Left ventricle myocardium superior (tissue), 1 donor: ENCODE measurements around the gene SLC41A1. TPM values are rescaled to one million over a fixed set of nuclear protein-coding genes. Genes with fewer than 3 reads are reported as not detected.
"Not testable (repeated sequence)": the region's sequence is repeated elsewhere in the genome, so short reads cannot be mapped to it uniquely, and the experiment has no call there.

Experiments used
- ATAC-seq: fragments of 200-7000 bp; cut with Tn5 transposase; one replicate; pipeline ENCODE4 v1.9.1; 2020; ENCODE audit warnings: mild to moderate bottlenecking, moderate library complexity
- DNase-seq: peaks from one replicate; pipeline ENCODE4 v3.0.0-alpha.2; 2020
- intact Hi-C: fragments of 100-400 bp; cut with micrococcal nuclease; formaldehyde crosslinking; loops from one replicate; pipeline ENCODE4 v1.11.0; 2022
- total RNA-seq: library from RNA; stranded (reverse); fragmentation: NEBNext Ultra II Directional; extraction: Animal tissue kit (Norgen Biotek cat#: 25700); gene quantifications from one replicate; pipeline ENCODE4 v1.2.1, GENCODE V29; 2021
- donor health status: DM: no; HTN: yes; CAD: no; lungs with severe emphysema.

The SLC41A1 gene
- total RNA-seq, 1 donor from 2014 or later, result 511 TPM

DNA sequence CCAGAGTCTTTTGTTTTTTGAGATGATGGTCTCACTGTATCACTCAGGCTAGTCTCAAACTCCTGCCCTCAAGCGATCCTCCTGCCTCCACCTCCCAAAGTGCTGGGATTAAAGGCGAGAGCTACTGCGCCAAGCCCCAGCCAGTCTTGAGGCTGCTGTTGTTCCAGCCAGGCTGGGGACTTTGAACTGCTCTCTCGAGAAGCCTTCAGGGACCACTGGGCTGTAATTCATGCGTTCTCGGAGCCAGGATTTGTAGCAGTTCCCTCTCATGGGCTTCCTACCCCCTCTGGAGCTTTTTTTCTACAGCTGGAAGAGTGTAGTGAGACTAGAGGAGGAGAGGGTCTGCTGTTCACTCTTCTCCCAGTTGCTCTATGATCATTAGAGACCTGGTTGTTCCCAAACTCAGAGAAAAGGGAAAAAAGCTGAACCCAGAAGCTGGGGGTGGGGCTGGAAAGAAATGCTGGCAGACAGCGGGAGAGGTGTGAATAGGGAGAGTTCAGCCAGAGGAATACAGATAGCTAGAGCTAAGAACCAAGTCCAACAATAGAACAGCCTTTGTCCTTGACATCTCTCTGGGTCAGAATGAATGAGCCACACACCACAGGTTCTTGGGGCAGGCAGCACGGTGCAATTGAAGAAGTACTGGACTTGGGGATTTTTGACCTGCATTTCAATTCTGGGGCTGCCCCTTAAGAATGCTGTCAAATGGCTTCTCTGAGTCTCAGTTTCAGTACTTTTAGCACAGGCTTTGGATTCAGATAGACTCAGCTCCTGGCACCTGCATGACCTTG is 13.2 kb upstream of the SLC41A1 start:
- DNase-seq (no peak), ATAC-seq (peak; percentile 96)
- intact Hi-C loops, result no loop called here

DNA sequence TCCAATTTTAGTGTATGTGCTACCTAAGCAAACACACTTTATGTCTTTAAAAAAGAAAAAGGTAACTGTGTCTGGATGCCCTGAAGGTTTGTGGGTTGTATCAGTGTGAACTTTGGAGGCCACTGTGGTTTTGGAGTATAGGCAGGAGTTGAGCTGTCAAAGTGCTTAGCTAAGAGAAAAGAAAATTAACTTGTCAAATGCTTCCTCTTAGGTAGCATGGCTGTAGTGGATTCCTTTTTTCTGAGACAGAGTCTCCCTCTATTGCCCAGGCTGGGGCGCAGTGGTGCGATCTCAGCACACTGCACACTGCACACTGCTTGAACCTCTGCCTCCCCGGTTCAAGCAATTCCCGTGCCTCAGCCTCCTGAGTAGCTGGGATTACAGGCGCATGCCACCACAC is 11.2 kb upstream of the SLC41A1 start:
- ATAC-seq, result no peak
- intact Hi-C loops, result no loop called here
- no peak for DNase-seq

DNA sequence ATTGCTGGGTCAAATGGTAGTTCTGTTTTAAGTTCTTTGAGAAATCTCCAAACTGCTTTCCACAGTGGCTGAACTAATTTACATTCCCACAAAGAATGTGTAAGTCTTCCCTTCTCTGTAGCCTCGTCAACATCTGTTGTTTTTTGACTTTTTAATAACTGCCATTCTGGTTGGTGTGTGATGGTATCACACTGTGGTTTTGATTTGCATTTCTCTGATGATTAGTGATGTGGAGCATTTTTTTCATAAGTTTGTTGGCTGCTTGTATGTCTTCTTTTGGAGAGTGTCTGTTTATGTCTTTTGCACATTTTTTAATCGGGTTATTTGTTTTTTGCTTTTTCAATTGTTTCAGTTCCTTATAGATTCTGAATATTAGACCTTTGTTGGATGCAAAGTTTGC is 10.3 kb upstream of the SLC41A1 start:
- DNase-seq, ATAC-seq, intact Hi-C loops: not testable (repeated sequence)

DNA sequence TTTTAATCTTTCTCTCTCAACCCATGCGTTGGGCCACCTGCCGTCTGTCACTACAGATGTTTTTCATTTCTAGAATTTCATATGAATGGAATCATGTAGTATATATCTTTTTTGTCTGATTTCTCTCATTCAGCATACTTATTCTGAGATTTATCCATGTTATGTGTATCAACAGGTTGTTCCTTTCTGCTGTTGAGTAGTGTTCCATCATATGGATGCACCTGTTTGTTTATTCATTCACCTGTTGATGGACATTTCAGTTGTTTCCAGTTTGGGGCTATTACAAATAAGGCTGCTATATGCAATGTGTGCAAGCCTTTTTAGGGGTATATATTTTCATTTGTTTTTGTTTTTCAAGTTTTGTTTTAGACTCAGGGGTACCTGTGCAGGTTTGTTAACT is 9.4 kb upstream of the SLC41A1 start:
- DNase-seq, result no peak
- ATAC-seq, result no peak
- intact Hi-C loops, result no loop called here

DNA sequence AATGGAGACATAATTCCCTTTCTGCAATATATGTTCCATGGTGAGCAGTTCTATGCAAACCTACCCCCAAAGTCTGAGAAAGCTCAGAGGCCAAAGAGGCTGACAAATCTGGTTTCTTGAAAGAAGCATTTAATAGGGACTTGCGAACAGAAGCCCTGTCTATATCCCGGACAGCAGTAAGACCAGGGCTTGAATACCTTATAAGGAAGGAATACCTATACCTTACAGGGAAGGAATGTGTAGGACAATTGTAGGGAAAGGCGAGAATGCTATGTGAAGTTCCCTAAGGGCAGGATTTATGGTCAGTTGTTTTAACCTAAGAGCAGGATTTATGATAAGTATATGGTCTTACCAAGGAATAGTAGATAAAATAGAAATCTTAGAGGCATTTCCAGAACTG is 5.0 kb upstream of the SLC41A1 start:
- intact Hi-C loops, result no loop called here
- ATAC-seq (no peak), DNase-seq (no peak)

DNA sequence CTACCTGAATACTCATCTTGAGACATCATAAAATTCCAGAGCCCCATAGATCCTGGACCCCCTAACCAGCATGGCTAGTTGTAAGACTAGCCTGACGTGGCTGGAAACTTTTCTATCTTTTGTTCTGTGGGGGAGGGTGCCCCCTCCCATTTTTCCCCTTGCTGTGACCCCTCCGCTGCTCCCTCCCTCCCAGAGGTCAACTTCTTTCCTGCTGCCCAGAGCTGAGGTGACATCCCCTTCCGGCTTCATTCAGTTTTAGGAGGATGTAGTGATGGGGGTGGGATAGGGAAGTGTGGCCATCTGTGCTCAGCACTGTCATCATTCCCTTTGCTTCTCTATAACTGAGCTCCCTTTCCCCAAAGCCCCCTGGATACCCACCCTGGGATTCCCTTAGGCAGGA is 4.4 kb upstream of the SLC41A1 start:
- intact Hi-C loops, result no loop called here
- ATAC-seq, result no peak
- no peak for DNase-seq

DNA sequence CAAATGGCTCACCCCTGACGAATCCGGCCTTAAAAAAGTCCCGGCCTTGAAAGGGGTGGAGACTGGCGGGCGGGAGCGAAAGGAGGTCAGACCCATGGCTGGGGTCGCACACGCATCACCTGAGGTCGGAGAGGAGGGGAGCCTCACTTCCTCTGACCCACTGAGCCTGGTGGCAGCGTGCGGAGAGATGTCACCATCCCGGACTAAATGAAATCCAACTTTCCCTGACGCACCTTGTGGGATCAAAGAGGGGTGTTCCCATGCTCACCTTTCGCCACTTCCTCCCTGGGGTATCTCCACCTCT is 709 bp upstream of the SLC41A1 start:
- ATAC-seq (no peak), DNase-seq (no peak)
- intact Hi-C loops, result no loop called here

DNA sequence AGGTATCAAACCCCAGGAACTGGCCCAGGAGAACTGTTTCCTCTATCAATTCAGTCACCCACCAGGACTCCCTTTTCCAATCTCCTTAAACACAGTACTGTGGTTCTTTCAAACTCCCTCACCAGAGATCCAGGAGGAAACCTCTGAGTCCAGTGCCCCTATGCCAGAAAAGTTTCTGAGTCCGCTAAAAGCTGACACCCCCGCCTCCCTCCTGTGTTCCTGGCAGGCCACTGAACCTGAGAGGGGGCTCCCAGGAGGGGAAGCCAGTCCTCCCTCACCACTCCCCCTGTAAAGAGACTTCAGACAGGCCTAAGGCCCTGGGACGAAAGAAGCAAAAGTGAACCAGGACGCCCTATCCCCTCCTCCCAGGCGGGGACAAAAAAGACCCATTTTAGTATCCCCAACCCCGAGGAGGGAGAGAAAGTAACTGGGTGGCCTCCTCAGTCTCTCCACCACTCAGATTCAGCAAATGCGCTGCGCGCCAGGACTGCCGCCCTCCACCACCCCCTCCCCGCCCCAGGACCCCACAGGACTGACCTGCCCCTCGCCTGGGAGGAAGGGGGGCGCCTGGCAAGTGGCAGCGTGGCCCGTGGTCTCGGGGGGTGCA is 624 bp downstream of the SLC41A1 start:
- intact Hi-C loops, result no loop called here
- DNase-seq, result peak; percentile 47

DNA sequence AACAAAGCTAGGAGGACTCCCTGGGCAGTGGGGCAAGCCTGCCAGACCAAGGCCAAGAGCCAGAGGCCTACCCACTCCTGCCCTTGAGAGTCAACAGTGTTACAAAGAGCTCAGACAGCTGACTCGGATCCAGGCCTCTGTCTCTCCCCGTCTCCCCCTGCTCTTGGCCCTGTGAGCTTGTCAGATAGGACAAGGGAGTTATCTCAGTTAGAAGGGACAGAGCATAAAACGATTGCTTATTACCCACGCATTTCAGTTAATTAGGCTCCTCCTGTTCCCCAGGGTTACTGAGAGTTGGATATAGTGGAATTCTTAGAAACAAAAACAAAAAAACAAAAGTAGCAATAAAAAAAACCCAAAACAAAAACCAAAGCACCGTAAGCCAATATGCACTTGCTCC is 1.3 kb downstream of the SLC41A1 start:
- ATAC-seq (peak; percentile 65), DNase-seq (peak; percentile 78)
- intact Hi-C loops, result no loop called here

More for the DNA sequence above, 624 bp downstream of the SLC41A1 start:
- peak; percentile 30 for ATAC-seq

DNA sequence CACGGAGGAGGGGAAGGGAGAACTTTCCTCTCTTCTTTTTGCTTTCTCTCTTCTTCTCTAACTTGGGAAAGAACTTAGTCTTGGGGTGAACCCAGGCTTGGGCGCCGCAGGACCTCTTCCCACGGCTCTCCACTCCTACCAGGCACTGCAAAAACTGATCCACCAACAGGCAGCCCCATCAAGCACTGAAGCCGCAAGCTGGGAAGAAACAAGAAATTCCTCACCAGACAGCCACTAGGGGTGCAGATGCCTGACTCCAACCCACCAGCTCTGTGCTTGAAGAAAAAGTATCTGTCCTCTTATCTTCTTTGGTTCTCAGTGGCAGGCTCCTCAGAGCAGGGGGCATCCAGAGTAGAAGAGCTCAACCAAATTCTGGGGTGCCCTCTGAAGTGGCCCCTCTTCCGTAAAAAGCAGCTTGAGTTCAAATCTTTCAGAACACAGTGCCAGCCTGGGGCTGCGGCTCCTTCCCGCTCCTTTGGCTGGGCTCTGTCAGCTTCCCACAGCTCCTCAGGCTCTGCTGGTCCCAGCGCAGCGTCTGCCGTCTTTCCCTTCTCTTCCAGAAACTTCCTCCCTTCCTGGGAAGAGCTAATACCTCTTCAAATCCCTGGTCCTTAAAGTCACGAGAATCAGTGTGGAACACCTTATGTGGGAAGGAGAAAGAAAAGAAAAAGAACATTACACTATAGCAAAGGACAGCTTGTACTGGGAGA is 2.4 kb downstream of the SLC41A1 start:
- no peak for ATAC-seq
- intact Hi-C loops, result no loop called here
- DNase-seq, result no peak

DNA sequence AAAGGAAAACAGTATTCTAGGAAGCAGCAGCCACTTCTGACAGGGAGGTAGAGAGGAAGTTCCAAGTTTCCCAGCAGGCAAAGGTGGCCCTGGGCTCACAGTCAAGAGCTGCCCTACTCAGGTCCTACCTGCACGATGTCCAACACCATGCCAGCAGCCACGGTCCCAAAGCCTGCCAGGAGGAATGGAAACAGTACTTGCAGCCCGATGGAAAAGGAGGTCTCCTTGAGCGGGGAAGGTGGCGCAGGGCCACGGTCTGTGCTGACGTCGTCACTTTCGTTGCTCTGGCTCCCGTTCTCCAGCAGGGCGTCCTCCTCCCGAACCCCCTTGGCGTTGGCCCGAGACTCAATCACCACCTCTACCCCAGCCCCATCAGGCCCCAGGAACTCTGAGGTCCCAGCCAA is 3.1 kb downstream of the SLC41A1 start:
- peak; percentile 0 for ATAC-seq
- peak; percentile 66 for DNase-seq
- intact Hi-C loops, result no loop called here

DNA sequence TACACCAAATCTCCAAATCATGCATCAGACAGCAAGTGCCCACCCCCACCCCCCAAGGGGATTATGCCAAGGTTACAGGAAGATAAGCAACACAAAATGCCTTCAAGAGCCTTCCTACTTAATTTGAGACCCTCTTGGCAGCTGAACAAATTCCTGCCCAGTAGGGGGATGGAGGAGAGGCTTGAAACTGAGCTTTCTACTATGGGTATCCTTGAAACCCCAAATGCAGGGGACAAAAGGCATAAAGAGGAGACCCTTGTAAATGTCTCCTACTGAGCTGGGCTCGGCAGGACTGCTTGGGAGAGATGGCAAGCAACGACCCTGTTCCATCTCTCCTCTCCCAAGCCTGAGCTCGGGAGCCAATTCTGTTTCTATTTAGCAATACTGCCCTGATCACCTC is 3.5 kb downstream of the SLC41A1 start:
- DNase-seq, result no peak
- ATAC-seq, result no peak
- intact Hi-C loops, result no loop called here

DNA sequence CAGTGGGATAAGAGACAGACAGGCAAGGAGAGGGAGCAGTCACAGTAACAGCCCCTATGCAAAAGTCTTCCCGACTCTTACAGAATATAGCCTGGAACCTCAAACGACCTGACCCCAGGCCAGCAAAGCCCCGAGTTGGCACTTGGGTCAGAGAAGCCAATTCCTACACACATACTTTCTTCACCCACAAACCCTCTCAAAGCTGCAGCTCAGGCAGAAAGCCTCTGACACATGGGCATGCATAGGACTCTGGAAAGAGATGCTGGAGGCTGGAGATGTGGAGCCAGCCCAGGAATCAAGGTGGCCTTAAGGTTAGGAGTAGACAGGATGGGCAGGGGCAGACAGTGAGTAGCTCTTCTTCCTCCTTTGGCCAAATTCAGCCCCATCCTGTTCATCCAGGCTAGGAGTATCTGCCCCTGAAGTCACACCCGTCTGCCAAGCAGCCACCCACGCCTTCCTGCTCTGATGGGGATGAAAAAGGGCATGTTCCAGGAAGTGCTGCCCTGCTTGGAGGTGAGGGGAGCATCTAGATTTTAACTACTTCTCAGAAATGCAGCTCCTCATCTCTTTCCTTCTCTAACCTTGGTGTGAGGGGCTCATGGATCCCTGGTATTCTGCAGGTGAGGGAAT is 7.8 kb downstream of the SLC41A1 start:
- ATAC-seq, result no peak
- DNase-seq, result no peak
- intact Hi-C loops, result no loop called here

DNA sequence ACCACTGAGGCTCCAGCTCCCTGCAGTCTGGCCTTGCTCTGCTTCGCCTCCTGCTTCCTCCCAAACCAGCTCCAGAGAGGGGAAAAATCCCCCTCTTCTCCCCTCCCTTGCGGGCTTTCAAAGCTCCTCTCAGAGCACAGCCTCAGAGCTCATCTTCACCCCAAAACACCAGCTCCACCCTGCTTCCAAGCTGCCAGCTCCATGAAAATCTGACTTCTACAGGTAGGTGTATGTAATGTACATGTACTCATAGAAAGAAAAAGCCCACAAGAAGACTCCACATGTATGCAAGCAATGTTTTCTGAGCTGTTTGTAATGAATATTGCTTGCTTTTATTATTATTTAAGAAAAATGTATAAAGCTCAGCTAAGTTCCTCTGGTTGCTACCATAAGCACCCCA is 8.4 kb downstream of the SLC41A1 start:
- ATAC-seq (no peak), DNase-seq (no peak)
- intact Hi-C loops, result no loop called here

DNA sequence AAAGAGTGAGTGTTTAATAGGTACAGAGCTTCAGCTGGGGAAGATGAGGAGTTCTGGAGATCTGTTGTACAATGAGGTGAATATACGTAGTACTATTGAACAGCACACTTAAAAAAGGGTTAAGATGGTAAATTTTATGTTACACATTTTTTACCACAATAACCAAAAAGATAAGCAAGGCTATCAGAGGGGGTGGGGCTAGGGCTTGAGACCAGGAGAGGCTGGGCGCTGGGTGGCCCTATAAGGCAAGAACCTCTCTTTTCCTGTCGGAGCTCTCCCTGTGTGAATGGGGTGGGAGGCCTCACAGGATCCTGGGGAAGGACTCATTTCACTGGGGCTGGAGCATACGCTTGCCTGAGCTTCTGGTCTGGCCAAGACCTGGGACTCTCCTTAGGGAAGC is 9.0 kb downstream of the SLC41A1 start:
- ATAC-seq (no peak), DNase-seq (no peak)
- intact Hi-C loops, result no loop called here

DNA sequence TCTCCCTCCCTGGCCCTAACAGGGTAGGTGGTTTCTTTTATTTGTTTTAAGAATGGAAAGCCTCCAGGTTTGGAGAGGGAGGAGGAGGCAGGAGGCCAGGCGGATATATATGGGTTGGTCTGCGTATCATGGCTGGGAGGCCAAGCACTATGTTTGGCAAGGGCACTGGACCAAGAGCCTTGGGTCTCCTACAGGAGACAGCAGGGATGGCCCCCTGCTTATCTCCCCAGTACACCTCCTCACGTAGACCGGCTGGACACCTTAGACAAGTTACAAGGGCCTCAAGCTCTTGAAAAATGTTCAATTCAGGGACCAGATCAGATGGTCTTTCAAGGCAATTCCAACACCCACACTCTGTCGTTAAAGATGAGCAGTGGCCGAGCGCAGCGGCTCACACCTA is 10.9 kb downstream of the SLC41A1 start:
- intact Hi-C loops, result no loop called here
- no peak for DNase-seq
- peak; percentile 65 for ATAC-seq

DNA sequence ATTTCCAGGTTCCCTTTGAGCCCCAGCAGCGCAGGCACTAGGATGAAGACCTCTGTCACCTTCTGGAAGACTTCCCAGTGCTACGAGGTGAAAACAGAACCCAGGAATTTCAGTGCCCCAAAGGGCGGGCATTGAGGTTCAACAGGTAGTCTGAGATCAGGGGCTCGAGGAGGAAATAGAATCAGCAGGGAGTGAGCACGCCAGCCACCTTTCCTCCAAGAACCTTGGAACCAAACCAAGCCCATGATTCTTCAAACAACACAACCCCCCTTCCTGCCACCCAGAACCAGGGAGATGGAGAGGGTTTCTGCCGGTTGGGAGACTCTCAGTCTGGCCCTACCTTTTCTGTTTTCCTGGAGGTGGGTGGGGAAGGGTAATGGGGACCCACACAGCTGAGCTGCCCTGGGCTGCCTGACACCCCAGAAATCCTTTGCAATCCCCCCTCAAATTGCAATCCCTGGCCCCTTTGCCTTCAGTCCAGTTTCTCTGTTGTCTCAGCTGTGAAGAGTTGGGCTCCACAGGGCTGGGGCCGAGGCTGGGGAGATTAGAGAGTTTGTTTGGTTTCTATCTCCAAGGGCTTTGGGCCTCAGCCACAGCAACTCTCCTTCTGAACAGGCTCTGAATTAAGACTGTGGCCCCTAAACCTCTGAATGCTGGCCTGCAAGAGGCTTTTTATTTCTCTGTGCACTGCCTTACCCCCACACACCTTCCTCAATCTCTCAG is 11.9 kb downstream of the SLC41A1 start:
- intact Hi-C loops, result no loop called here
- ATAC-seq, result peak; percentile 28
- no peak for DNase-seq

DNA sequence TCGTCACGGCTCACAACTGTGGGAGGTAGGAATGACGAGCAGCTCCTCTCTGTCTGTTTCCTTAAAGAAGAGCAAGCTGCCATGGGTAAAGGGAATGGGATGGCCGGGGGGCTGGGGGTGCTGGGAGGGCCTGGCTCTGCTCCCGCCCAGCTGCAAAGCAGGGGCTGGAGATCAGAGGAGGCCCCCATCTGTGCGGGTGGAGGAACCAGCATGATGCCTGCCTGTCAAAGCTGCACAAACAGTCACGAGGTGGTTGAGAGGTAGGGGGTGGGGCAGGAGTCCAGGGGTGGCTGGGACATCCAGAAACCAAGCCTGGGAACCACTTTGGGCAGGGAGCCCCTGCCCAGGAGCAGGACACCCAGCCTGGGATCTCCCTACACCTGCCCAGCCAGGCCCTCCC is 12.6 kb downstream of the SLC41A1 start:
- peak; percentile 26 for ATAC-seq
- no peak for DNase-seq
- intact Hi-C loops, result no loop called here

DNA sequence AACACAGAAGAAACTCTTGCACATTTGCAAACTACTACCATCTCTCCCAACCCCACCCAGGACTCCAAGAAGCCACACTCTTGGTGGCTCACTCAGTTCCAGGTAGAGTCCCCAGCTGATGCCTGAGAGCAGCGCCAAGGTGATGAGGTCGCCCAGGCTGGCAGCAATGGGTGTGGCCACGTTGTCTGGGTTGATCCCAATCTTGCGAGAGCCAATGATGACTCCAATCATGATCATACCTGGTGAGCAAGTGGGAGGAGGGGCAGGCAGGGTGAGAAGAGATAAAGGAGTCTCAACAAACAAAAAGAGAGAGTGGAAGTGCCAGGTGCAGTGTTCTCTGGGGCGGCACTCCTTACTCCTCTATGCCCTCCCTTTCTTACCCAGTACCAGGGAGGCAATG is 14.4 kb downstream of the SLC41A1 start:
- ATAC-seq, result no peak
- intact Hi-C loops, result loop anchor here (10.0 kb wide), 1 partner anchor 176 kb away; no protein-coding TSS in a partner anchor
- DNase-seq, result no peak
